SKM-1 treated with dmso at 0.1 percent for 144 hours (cell line): ENCODE measurements around the gene TUBA4B.

ENCODE experiments used
- DNase-seq: peaks from one replicate; lab custom pipeline; 2025; ENCODE audit not compliant: unreplicated experiment; lab: John Stamatoyannopoulos, UW

The TUBA4B gene

DNA sequence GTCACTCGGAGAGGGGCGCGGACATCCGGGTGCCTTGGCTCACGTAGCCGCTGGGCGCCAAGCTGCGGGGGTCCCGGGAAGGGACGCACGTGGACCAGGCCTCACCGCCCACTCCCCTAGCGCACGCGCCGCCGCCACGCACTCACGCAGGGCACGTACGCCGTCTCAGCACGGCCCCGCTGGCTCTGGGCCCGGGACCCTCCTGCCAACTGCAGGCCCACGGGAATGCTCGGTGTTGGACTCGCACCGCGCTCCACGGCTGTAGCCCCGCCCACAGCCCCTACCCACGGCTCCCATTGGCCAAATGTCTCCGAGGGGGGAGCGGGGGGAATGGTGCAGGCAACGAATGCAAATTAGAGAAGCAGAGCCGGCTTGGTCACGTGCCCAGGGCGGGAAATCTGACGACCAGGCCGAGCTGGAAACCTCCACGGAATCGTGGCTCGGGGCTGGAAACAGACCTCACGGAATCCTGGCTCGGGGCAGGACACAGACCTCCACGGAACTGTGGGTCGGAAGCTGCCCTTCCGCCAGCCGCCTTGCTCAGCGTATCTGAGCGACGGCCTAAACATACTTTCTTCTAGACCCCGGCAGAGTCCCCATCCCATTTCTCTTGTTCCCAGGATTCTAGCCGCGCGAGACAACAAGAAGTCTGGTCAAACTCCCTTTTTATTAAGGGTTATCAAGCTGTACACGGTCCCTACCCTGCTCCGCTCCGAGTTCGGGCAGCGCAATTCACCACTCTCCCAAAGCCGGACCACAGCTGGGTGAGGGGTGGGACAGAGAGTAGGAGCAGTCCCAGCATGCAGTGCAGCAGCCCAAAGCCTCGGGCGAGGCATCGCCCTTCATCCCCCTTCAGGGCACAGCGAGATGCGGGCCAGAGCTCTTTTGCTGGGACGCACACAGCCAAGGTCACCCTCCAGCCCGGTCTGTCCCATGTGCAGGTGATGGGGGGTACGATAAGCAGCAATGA is 34.0 kb upstream of the TUBA4B start, which contains the start of gene ABCB6:
Gene ABCB6 (minus strand): TSS at position 227 of the 970 bp plus-strand sequence. CDS start 285 bp downstream, outside the sequence.
- DNase-seq, result no peak

DNA sequence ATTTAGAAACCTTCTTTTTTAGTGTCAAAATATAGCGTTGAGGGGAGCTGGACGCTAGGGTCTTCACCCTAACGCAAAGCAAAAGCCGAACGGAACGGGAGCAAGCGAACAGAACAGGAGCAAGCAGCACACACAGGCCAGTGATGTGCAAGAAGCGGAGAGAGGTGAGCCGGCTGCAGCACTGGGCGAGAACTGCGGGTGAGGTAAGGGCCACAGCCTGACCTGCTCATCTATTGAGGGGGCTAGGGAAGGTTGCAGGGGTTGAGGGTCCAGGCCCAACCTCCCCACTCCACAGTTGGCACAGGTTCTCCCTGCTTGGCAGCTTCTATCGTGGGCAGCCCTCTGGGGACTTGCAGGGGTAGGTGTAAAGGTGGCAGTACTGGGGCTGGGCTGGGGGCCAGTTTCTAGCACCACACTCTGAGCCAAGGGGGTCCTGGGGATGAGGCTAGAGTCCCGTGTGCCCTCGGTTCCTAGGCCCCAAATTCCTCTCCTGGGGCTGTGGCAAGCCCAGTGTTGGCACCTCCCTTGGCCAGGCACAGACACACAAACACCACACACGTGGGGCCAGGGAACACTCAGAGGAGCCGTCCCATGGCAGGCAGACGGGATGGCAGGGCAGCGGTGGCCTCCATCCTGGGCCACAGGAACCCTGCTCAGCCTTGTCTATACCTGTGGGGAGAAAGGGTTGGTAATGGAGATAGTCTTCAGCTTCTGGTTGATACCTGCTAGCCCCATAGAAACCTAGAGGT is 33.1 kb upstream of the TUBA4B start:
- no peak for DNase-seq

GRCh38 chr2:219220652-219221402 is 32.2 kb upstream of the TUBA4B start:
- DNase-seq, result no peak

- no peak for DNase-seq
These were observed 31.0 kb upstream of the TUBA4B start for GRCh38 chr2:219221957-219222518.

DNA sequence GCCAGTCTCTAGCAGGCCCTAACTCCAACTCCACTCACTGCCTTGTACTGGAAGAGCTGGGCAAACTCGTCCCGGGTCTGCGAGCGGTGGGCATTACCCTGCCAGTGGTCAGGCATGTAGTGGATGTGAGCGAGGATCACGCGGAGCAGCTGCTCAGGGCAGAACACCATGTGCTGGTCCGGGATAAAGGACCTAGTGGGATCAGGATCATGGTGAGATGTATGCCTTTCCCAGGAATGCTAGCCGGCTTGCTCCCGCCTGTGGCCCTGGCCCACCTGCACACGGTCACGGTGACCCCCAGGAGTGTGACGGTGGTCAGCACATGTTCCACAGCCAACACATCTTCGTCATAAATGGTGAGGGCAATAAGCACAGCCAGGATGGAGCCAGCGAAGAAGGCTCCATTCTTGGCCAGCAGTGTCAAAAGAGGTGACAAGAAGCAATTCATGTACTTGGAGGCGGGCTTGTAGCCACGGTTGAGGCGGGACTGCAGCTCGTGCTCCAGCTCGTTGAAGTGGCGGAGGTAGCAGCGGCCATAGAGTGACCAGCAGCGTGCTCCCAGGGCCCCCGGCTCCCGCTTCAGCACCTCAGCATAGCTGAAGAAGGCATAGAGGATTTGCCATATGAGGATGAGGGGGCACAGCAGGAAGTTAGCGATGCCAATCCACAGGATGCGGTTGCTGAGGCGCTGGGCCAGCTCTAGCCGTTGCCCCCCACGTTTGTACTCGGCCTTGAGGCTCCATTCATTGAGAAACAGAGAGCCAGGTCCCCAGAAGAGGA is 29.0 kb upstream of the TUBA4B start:
- no peak for DNase-seq

DNA sequence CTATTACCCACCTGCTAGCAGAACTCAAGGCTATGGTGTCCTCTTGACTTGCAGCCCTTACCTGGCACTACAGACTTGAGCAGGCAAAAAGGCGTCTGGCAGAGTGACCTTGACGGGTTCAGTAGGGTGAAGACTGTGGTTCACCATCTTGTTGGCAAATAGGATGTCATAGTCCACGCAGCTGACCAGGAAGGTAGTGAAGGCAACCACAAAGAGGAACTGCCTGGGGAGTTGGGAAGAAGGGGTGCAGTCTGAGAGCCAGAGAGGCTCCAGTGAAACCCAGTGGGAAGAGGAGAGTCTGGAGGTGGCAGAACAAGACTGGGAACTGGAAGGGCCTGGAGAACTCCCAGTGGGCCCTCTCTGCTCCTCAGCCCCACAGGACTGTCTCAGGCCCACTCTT is 27.7 kb upstream of the TUBA4B start:
- DNase-seq, result peak; percentile 84

DNA sequence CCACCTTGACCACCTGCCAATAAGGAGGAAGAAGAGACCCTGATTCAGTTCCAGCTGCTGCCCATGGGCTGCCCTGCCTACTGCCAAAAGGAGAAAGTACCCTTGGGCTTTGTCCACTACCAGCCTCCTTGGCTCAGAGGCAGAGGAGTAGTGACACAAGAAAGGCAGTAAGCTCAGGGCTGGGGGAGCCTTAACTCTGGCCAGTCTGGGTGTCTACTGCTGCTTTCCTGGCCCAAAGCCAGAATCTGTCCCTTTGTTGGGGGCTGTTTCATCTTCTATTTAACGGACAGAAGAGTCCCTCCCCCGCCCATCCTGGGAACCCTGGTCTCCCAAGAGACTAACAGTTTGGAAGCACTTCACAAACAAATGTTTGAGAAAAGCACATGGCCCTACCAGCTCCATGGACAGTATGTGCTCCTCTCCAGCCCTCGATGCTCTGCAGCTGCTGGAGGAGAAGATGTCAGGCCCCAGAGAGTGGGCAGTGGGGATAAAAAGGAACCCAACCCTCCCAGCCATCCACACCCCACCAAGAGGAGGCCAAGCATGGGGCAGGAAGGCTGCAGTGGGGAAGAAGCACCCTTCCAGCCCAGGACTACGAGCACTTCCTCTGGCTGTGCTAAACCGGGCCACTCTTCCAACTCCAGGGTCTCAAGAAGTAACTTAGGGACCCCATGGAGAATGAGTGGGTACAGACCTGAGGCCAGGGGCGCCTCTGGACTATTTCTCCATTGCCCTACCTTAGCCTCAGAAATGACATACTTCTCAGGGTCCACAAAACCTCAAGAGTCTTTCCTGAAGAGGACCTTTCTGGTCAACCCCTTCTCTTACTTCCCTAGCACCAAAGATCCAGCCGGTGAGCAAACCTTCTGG is 24.8 kb upstream of the TUBA4B start:
- no peak for DNase-seq

DNA sequence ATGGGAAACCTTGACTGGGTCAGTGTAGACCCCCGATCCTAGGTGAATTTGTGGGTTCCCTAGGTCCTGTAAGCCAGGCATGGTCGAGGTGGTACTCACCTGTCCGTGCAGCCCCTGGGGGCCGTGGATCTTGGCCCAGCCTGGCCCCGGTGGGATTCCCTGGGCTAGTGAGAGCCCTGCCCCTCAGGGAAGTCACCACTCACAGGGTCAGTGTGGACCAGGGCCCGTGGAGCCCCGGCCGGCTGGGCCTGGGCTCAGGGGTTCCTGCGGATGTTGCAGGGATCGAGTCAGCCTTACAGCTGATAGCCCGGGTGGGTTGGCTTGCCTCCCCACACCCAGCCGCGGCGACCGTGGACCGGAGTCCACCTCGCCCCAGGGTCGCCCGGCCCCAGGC is 24.1 kb upstream of the TUBA4B start:
- no peak for DNase-seq

DNA sequence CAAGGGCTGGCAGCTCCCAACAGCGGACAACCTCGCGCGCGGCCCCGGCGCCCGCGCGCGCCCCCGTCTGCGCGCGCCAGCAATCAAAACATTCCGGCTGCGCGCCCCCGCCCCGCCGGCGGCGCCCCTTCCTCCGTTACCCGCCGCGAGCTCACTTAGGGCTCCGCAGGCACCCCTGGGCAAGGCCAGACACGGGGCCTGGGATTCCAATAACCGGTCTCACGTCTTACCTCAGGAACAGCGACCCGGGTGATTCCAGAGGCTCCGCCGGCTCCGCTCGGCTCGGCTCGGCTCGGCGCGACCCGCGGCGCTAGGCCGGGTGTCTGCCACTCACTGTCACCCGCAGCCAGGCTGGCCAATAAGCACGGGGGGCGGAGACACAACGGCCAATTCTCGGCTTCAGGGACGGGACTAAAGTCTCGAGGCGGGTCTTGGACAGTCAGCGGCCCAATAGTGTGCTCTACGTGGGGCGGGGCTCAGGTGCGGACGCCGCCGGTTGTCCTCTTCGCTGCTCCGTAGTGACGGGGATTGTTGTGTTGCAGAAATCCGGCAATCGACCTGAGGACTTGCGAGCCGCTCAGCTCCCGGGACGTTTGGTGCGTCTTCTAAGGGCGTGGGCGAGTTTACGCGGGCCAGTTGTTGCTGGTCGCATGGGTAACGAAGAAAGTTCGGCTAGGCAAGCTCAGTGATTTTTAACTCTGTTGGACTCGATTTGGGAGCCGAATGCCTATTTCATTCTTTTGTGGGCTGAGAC is 23.6 kb upstream of the TUBA4B start, which contains the start of the genes ANKZF1 and ATG9A:
Gene ANKZF1 (plus strand): TSS at position 502 of the 754 bp plus-strand sequence. CDS start 452 bp downstream, outside the sequence.
Gene ATG9A (minus strand): TSS at position 332 of the 754 bp plus-strand sequence. CDS start 1,612 bp downstream, outside the sequence.
- peak; percentile 99 for DNase-seq

DNA sequence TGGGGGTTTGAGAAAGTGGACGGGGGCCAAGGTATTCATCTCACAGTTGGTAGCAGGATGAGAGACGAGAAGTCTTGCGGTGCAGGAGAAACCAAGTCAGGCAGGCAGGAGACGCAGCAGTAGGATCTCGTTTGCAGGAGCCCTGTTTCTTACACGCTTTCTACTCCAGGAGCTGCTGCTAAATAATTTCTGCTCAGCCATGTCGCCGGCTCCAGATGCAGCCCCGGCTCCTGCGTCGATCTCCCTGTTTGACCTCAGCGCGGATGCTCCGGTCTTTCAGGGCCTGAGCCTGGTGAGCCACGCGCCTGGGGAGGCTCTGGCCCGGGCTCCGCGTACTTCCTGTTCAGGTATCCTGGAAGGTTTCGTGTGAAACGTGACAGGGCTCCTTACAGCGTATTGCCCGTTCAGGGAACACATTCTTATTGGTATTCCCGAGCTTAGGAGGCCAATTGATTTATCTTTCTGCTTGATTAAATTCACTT is 22.9 kb upstream of the TUBA4B start:
- peak; percentile 29 for DNase-seq

DNA sequence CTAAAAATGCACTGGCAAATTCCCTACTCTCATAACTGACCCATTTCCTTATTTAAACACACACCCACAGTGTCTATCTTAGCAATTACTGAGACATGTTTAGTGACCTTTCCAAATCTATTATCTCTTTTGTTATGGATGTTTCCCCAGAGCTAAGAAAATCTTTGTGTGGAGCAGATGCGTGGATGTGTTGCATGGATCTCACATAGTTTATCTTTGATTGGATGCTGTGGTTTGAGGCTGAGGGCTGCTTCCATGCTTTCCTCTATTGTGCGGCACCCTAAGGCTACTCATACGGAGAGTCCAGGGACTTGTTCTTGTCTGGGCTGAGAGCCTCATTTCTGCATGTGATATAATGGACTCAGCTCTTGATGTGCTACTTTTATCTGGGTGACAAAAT is 18.7 kb upstream of the TUBA4B start:
- no peak for DNase-seq

- no peak for DNase-seq
These were observed 9.7 kb upstream of the TUBA4B start for GRCh38 chr2:219243291-219243761.

- DNase-seq, result no peak
These were observed 8.3 kb upstream of the TUBA4B start for GRCh38 chr2:219244789-219245147.

- peak; percentile 77 for DNase-seq
These were observed 7.7 kb upstream of the TUBA4B start, which contains the start of the genes GLB1L and STK16 for GRCh38 chr2:219245148-219245898. Gene GLB1L, minus strand, starts transcription at chr2:219245444. Its CDS starts 1,871 bp downstream, at chr2:219243573. Gene STK16, plus strand, starts transcription at chr2:219245479. Its CDS starts 521 bp downstream, at chr2:219246000.

- no peak for DNase-seq
These were observed 7.2 kb upstream of the TUBA4B start for GRCh38 chr2:219245899-219246230.

GRCh38 chr2:219246559-219246958 is 6.5 kb upstream of the TUBA4B start:
- no peak for DNase-seq
